Activated naive CD8-positive, alpha-beta T cell treated with anti-CD3 and anti-CD28 coated beads for 36 hours (primary cell): ENCODE measurements around the gene PDE4D. TPM values are rescaled to one million over a fixed set of nuclear protein-coding genes. Genes with fewer than 3 reads are reported as not detected.
"Not testable (repeated sequence)": the region's sequence is repeated elsewhere in the genome, so short reads cannot be mapped to it uniquely, and the experiment has no call there.

Experiments used
- DNase-seq: peaks from one replicate; pipeline ENCODE4 v3.0.0; 2021
- H3K27ac Mint-ChIP-seq: one replicate; pipeline ENCODE4 v1.8.0; 2022; ENCODE audit warnings: mild to moderate bottlenecking, moderate library complexity, mixed read lengths
- H3K27me3 Mint-ChIP-seq: one replicate; pipeline ENCODE4 v1.8.0; 2022; ENCODE audit warnings: mild to moderate bottlenecking, mixed read lengths
- H3K36me3 Mint-ChIP-seq: one replicate; pipeline ENCODE4 v1.8.0; 2021; ENCODE audit warnings: mild to moderate bottlenecking, mixed read lengths
- H3K4me1 Mint-ChIP-seq: one replicate; pipeline ENCODE4 v1.8.0; 2021; ENCODE audit warnings: mixed read lengths
- H3K4me3 Mint-ChIP-seq: one replicate; pipeline ENCODE4 v1.8.0; 2022; ENCODE audit warnings: mild to moderate bottlenecking, moderate library complexity, mixed read lengths
- H3K9me3 Mint-ChIP-seq: one replicate; pipeline ENCODE4 v1.8.0; 2022; ENCODE audit warnings: mixed read lengths
- total RNA-seq, 2 experiments: library from RNA; stranded (reverse); gene quantifications; one replicate each; pipeline ENCODE4 v1.2.3, GENCODE V29; 2021

The PDE4D gene
- total RNA-seq, 2 experiments from 2014 or later: 40.7 TPM

- H3K27ac Mint-ChIP-seq: no peak overlapping the region
- H3K4me3 Mint-ChIP-seq: no peak overlapping the region
- H3K9me3 Mint-ChIP-seq: no peaks in the 10 kb centered on the region
- H3K36me3 Mint-ChIP-seq: peaks cover 9% of the 10 kb centered on the region
- no peaks in the 10 kb centered on the region for H3K27me3 Mint-ChIP-seq
- no peak for DNase-seq
- peaks cover 2% of the 10 kb centered on the region for H3K4me1 Mint-ChIP-seq
Observed at GRCh38 chr5:58972301-58972700, 921.2 kb downstream of the PDE4D start.

DNA sequence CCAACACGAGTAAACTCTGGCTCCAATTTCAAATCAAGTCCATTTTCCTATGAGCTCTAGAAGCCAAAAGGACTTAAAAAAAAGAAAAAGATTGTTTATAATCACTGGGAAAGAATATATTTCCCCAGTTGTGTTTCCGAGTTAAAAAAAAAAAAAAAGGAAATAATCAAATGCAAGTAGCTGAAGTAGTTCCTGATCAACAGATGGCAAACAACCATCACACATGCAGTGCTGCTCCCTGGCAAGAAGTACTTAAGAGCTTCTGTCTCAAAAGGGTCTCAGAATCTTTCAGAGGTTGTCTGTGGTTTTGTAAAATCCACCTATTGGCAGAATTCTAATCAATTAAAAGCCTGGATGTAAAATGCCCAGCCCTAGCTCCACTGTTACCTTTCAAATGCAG is 922.8 kb downstream of the PDE4D start:
- Mint-ChIP-seq H3K9me3 (no peaks in the 10 kb centered on the region), H3K36me3 (peaks cover 9% of the 10 kb centered on the region), H3K4me3 (no peak overlapping the region), H3K27ac (no peak overlapping the region), H3K4me1 (peaks cover 2% of the 10 kb centered on the region), H3K27me3 (no peaks in the 10 kb centered on the region)
- no peak for DNase-seq

DNA sequence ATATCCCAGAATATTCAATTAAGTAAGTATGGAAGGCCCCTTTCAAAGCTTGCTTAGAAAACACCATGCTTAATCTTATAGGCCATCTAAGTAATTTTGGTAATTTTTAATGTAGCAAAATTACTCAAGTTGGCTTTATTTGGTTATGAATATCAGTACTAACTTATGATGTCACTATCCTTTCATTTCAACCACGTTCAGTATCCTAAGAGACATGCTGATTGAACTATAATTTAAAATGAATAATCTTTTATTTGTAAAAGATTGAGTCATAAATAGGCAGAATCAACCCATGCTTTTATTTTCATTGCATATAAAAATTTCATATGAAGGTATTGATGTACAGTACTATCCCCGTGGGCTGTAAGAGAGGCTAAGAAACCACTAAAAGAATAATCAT is 923.7 kb downstream of the PDE4D start:
- Mint-ChIP-seq H3K36me3 (peaks cover 6% of the 10 kb centered on the region), H3K4me1 (peaks cover 2% of the 10 kb centered on the region)

GRCh38 chr5:58969253-58969652 is 924.3 kb downstream of the PDE4D start:
- no peak overlapping the region for H3K4me3 Mint-ChIP-seq
- DNase-seq: no peak
- peaks cover 2% of the 10 kb centered on the region for H3K36me3 Mint-ChIP-seq
- H3K27me3 Mint-ChIP-seq: no peaks in the 10 kb centered on the region
- peaks cover 2% of the 10 kb centered on the region for H3K4me1 Mint-ChIP-seq
- H3K9me3 Mint-ChIP-seq: no peaks in the 10 kb centered on the region
- no peak overlapping the region for H3K27ac Mint-ChIP-seq

More for the DNA sequence above, 923.7 kb downstream of the PDE4D start:
- no peak for DNase-seq
- Mint-ChIP-seq H3K4me3 (no peak overlapping the region), H3K9me3 (no peaks in the 10 kb centered on the region), H3K27ac (no peak overlapping the region), H3K27me3 (no peaks in the 10 kb centered on the region)

DNA sequence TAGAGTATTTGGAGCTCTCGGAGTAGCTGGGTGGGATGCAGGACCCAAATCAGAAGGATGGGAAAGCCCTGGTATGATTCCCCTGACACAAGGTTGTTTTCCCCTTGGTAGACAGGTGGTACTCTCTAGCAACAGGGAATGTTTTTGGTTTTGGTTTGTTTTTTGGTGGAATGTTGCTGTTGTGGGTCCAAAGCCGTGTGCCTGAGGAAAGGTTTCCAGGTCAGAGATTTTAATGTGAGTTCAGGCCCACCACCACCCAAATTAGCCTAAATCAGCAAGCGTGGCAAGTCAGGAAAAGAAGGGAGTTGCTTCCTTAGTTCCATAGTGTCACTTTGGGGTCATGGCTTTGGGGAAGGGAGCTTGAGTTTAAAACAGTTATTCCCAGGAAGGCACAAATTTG is 925.2 kb downstream of the PDE4D start:
- H3K27ac Mint-ChIP-seq: no peak overlapping the region
- H3K36me3 Mint-ChIP-seq: no peaks in the 10 kb centered on the region
- H3K27me3 Mint-ChIP-seq: no peaks in the 10 kb centered on the region
- H3K4me1 Mint-ChIP-seq: peaks cover 2% of the 10 kb centered on the region
- no peak for DNase-seq
- no peak overlapping the region for H3K4me3 Mint-ChIP-seq
- H3K9me3 Mint-ChIP-seq: no peaks in the 10 kb centered on the region

GRCh38 chr5:58967597-58968281 is 925.8 kb downstream of the PDE4D start:
- Mint-ChIP-seq H3K4me1 (peaks cover 2% of the 10 kb centered on the region), H3K4me3 (no peak overlapping the region), H3K27me3 (no peaks in the 10 kb centered on the region), H3K27ac (no peak overlapping the region), H3K9me3 (no peaks in the 10 kb centered on the region), H3K36me3 (no peaks in the 10 kb centered on the region)
- no peak for DNase-seq

- Mint-ChIP-seq H3K36me3 (no peaks in the 10 kb centered on the region), H3K27ac (no peak overlapping the region), H3K4me1 (peaks cover 2% of the 10 kb centered on the region), H3K9me3 (no peaks in the 10 kb centered on the region), H3K4me3 (no peak overlapping the region), H3K27me3 (no peaks in the 10 kb centered on the region)
- no peak for DNase-seq
Observed at GRCh38 chr5:58965677-58966414, 927.7 kb downstream of the PDE4D start.

- Mint-ChIP-seq H3K36me3 (no peaks in the 10 kb centered on the region), H3K4me1 (no peaks in the 10 kb centered on the region), H3K27me3 (no peaks in the 10 kb centered on the region), H3K9me3 (no peaks in the 10 kb centered on the region), H3K27ac (no peak overlapping the region), H3K4me3 (no peak overlapping the region)
- no peak for DNase-seq
Observed at GRCh38 chr5:58963821-58964220, 929.7 kb downstream of the PDE4D start.

DNA sequence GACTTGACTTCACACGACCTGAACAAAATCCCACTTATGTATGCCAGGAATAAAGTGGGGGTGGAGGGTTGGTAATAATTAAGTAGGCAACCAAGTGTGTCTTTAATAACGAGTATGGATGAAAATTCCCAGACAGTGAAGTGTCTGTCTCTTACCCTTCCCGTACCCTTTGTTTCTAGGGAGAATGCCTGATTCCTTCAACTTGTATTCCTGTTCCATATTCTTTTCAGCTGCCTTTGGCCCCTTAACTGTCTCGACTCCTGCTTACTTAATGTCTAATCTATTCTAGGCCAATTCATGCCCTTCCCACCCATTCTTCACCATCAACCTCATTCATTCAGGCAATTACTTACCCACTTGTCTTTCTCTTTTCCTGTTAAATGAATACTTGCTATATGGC is 930.2 kb downstream of the PDE4D start:
- Mint-ChIP-seq H3K27me3 (no peaks in the 10 kb centered on the region), H3K27ac (no peak overlapping the region), H3K9me3 (no peaks in the 10 kb centered on the region), H3K4me3 (no peak overlapping the region), H3K36me3 (no peaks in the 10 kb centered on the region), H3K4me1 (no peaks in the 10 kb centered on the region)
- DNase-seq: no peak

GRCh38 chr5:58961631-58962280 is 931.8 kb downstream of the PDE4D start:
- Mint-ChIP-seq H3K4me3 (no peak overlapping the region), H3K27me3 (no peaks in the 10 kb centered on the region), H3K4me1 (no peaks in the 10 kb centered on the region), H3K27ac (no peak overlapping the region), H3K36me3 (no peaks in the 10 kb centered on the region), H3K9me3 (no peaks in the 10 kb centered on the region)
- no peak for DNase-seq

DNA sequence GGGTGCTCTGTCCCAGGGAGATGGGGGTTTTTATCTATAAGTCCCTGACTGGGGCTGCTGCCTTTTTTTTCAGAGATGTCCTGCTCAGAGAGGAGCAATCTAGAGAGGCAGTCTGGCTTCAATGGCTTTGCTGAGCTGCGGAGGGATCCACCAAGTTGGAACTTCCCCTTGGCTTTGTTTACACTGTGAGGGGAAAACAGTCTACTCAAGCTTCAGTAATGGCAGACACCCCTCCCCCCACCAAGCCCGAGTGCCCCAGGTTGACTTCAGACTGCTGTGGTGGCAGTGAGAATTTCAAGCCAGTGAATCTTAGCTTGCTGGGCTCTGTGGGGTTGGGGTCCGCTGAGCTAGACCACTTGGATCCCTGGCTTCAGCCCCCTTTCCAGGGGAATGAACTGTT is 934.8 kb downstream of the PDE4D start:
- Mint-ChIP-seq H3K36me3 (no peaks in the 10 kb centered on the region), H3K27ac (no peak overlapping the region), H3K4me3 (no peak overlapping the region), H3K27me3 (no peaks in the 10 kb centered on the region), H3K4me1 (no peaks in the 10 kb centered on the region), H3K9me3 (no peaks in the 10 kb centered on the region)
- no peak for DNase-seq

DNA sequence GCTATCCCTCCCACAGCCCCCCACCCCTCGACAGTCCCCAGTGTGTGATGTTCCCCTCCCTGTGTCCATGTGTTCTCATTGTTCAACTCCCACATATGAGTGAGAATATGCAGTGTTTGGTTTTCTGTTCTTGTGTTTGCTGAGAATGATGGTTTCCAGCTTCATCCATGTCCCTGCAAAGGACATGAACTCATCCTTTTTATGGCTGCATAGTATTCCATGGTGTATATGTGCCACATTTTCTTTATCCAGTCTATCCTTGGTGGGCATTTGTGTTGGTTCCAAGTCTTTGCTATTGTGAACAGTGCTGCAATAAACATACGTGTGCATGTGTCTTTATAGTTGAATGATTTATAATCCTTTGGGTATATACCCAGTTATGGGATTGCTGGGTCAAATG is 940.3 kb downstream of the PDE4D start:
- H3K4me3 Mint-ChIP-seq, H3K9me3 Mint-ChIP-seq, H3K4me1 Mint-ChIP-seq, H3K27me3 Mint-ChIP-seq, H3K36me3 Mint-ChIP-seq, H3K27ac Mint-ChIP-seq, DNase-seq: not testable (repeated sequence)

DNA sequence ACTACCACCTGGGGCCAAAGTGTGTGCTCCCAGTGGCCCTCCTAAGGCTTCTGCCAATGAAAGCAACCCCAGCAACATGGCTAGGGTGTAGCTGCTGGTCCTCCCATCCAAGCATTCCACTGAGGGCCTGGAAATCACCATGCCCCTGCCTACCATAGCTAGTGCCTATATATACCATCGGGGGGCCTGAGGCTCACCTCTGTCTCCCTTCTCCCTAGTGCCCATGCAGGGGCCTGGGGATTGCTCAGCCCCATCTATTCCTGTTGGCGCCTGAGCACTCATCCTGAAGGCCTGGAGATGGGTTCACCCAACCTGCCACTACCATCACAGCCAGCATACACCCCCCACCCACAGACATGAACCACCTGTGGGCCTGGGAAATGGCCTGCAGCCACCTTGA is 943.3 kb downstream of the PDE4D start:
- DNase-seq: no peak
- Mint-ChIP-seq H3K9me3 (peaks cover 5% of the 10 kb centered on the region), H3K27me3 (no peaks in the 10 kb centered on the region), H3K4me3 (no peak overlapping the region), H3K4me1 (no peaks in the 10 kb centered on the region), H3K36me3 (no peaks in the 10 kb centered on the region), H3K27ac (no peak overlapping the region)

DNA sequence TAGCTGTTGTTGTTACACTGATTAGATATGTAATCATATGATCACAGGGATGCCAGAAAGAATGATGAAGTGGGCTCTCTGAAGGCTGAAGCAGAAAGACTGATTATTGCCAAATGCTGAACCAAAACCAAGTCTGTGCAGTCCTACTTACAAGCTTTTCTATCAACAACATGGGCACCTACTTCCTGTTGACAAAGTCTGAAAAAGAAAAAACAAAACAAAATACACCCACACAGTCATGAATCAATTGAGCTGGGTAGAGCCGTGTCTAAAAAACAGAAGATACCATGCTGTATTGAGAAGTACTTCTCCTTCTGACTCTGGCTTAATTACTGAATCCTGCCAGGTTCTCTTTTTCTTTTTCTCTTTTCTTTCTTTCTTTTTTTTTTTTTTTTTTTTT is 947.3 kb downstream of the PDE4D start:
- DNase-seq: no peak
- Mint-ChIP-seq H3K9me3 (no peaks in the 10 kb centered on the region), H3K27me3 (no peaks in the 10 kb centered on the region), H3K27ac (no peak overlapping the region), H3K4me3 (no peak overlapping the region), H3K4me1 (no peaks in the 10 kb centered on the region), H3K36me3 (no peaks in the 10 kb centered on the region)

GRCh38 chr5:58944221-58944620 is 949.3 kb downstream of the PDE4D start:
- Mint-ChIP-seq H3K27ac (no peak overlapping the region), H3K4me3 (no peak overlapping the region), H3K36me3 (no peaks in the 10 kb centered on the region), H3K27me3 (peaks cover 4% of the 10 kb centered on the region), H3K9me3 (no peaks in the 10 kb centered on the region), H3K4me1 (peaks cover 1% of the 10 kb centered on the region)
- DNase-seq: no peak

- peaks cover 4% of the 10 kb centered on the region for H3K27me3 Mint-ChIP-seq
- peaks cover 1% of the 10 kb centered on the region for H3K4me1 Mint-ChIP-seq
- DNase-seq: no peak
- no peak overlapping the region for H3K4me3 Mint-ChIP-seq
- no peaks in the 10 kb centered on the region for H3K9me3 Mint-ChIP-seq
- peaks cover 1% of the 10 kb centered on the region for H3K36me3 Mint-ChIP-seq
- no peak overlapping the region for H3K27ac Mint-ChIP-seq
Observed at GRCh38 chr5:58940446-58940845, 953.1 kb downstream of the PDE4D start.
